HG02973 (cell line): ENCODE data around the gene CYTH1.

Experiments
- ATAC-seq: cut with Tn5 transposase; IDR thresholded peaks from one replicate; pipeline ENCODE4 v1.9.1; 2021; ENCODE audit warnings: moderate library complexity; ENCODE audit not compliant: unreplicated experiment

Gene CYTH1

DNA sequence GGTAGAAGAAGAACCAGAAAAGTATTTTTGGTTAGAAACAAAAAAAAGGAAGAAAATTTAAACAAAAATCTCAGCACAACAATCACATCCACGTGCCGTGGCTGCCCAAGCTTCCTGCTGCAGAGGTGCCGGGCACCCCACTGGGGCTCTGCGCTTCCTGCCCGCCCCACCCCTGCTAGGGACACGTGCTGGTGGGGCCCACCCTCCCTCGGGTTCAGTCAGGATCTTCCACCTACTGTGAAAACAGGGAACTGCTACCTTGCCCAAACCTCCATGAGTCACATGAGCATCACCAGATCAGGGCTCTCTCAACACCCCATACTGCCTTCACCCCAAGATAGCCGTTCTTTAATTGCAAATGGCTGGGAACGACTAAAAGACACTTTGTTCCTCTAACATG is 24.4 kb upstream of the CYTH1 start:
- ATAC-seq: no peak

GRCh38 chr17:78805301-78805700 is 23.2 kb upstream of the CYTH1 start:
- no peak for ATAC-seq

- ATAC-seq: no peak
Measured at GRCh38 chr17:78804777-78805176, 22.7 kb upstream of the CYTH1 start.

- ATAC-seq: no peak
Measured at GRCh38 chr17:78803186-78803845, 21.2 kb upstream of the CYTH1 start.

- ATAC-seq: no peak
Measured at GRCh38 chr17:78802459-78802858, 20.4 kb upstream of the CYTH1 start.

DNA sequence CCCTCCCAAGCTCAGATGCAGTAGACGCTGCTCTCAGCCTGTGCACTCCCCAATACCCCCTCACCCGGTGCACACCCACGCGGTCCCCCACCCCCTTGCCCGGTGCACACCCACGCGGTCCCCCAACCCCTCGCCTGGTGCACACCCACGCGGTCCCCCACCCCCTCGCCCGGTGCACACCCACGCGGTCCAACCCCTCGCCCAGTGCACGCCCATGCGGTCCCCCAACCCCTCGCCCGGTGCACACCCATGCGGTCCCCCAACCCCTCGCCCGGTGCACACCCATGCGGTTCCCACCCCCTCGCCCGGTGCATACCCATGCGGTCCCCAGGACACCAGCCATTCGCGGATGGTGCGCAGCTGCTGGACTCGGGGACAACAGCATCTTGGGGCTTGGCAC is 19.9 kb upstream of the CYTH1 start:
- no peak for ATAC-seq

DNA sequence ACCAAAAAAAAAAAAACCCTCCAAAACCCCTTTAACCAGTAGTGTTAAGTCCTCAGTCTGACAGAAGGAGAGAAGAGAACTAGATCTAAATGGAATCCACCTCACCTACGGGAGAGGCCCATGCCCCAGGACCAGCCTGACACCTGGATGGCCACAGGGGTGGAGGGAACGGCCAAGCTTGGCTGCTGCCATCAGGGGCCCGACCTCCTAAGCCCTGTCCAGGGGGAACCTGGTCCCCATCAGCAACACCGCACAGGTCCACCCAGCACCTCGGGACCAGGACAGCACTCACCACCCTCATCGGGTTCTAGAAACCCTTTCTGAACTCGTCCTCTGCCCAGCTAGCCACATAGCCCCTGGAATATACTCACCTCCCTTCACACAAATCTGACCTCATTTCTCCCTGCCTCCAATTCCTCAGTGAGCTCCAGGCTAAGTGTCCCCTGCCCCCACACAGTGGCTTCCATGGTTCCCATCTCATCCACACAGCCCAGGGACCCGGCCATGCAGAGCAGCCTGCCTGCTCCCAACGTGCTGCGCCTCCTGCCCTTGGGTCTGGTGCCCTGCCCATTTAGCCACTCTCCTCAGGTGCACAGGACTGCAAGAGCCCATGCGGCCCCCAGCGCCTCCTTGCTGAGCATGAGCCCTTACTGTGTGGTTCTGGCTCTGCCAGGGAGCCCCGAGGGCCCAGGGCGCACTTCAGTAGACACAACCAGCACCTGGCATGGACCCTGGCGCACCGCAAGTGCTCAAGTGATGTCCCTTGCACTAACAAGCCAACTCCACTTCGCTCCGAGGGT is 18.3 kb upstream of the CYTH1 start:
- no peak for ATAC-seq

GRCh38 chr17:78798695-78799559 is 16.9 kb upstream of the CYTH1 start:
- ATAC-seq: no peak

DNA sequence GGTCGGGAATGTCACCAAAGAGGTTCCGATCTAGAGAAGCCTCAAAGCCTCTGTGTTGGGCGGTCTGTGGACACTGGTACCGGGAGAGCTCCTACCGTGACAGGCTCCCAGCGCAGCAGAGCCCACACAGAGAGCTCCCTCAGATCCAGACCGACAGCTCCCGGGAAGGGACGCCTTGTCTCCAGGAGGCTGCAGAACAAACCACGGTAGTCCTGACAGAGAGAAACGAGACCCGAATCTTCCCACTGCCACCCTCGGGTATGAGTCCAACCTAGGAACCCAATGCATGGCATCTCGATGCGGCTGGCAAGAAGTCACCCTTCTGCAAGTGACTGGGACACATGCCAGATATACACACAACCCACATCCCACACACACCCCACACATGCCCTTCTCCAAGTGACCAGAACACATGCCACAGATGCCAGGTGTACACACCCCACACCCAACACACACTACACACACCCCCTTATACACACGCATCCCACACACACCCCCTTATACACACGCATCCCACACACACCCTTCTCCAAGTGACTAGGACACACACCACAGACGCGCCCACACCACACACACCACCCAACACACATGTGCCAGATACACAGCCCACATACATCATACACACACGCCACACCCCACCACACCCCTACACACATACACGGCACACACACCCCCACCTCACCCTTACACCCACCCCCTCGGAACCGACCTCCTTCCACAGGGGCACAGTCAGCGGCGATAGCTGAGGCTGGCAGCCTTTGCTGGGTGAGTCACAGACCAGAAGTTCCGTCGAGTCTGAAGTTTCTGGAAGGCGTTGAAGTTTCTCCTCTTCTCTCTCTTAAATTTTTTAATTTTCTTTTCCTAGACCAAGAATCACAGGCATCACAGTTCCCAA is 15.9 kb upstream of the CYTH1 start:
- no peak for ATAC-seq

DNA sequence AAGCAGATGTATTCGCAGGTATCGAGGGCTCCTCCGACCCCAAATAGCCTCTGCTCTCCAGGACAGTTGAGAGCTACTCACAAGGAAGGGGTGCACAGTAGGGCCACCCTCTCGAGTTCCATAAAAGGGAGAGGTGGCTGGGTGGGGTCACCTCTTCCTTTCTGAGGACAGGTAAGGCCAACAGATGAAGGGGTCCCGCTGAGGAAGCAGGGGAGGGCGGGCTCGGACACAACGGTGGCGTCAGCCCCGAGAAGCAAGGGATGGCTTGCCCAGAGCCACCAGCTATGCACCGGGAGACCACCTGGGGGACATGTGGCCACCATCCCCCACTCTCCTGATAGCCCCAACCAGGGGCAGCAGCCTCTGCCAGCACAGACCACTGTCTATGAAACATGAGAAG is 15.1 kb upstream of the CYTH1 start:
- ATAC-seq: no peak

DNA sequence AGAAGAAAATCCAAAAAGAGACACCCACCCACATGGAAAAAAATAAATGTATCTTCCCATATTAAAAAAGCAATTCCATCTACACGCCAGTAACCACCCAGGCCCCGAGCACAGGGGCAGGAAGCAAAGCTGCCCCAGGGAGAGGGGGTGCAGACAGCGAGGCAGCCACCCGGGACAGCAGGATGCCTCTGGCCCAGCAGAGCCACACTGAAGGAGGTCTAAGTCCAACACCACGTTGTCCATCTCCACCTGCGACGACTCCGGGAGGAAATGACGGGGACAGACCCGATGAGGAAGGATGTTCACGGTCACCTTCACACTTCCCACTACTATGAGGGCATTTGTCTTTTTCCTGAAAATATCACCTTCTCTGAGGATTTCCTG is 14.4 kb upstream of the CYTH1 start:
- no peak for ATAC-seq

GRCh38 chr17:78795861-78796516 is 13.9 kb upstream of the CYTH1 start:
- no peak for ATAC-seq

GRCh38 chr17:78794864-78795640 is 13.0 kb upstream of the CYTH1 start:
- ATAC-seq: no peak

DNA sequence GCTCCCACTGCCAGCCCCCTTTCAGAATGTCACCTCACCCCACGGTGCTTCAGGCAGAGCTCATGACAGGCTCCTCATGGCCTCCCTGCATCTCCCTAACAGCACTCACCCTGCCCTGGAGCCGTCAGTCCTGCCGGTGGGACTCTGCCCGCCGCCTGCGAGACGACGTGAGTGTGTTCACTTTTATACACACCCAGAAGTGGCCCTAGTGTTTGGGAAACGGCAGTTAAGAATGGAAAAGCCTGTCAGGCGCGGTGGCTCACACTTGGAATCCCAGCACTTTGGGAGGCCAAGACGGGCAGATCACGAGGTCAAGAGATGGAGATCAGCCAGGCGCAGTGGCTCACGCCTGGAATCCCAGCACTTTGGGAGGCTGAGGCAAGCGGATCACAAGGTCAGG is 12.3 kb upstream of the CYTH1 start:
- ATAC-seq: no peak

GRCh38 chr17:78793968-78794367 is 11.9 kb upstream of the CYTH1 start:
- no peak for ATAC-seq

DNA sequence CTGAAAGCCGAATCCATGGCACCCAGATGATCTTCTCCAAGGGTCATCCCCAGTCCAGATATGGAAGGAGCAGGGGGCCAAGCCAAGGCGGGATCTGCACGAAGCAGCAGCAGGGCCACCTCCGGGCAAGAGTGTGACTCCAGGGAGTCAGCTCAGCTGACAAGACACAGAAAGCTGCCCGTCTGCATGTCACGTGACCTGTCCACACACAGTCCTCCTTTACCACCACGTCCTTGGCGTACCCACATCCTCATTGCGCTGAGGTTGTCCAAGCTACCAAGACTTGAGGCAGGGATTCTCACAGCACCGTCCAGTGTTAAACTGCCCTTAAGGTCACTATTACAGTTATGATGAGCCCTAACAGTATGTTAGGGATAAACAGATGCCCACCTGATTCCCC is 11.3 kb upstream of the CYTH1 start:
- ATAC-seq: no peak

DNA sequence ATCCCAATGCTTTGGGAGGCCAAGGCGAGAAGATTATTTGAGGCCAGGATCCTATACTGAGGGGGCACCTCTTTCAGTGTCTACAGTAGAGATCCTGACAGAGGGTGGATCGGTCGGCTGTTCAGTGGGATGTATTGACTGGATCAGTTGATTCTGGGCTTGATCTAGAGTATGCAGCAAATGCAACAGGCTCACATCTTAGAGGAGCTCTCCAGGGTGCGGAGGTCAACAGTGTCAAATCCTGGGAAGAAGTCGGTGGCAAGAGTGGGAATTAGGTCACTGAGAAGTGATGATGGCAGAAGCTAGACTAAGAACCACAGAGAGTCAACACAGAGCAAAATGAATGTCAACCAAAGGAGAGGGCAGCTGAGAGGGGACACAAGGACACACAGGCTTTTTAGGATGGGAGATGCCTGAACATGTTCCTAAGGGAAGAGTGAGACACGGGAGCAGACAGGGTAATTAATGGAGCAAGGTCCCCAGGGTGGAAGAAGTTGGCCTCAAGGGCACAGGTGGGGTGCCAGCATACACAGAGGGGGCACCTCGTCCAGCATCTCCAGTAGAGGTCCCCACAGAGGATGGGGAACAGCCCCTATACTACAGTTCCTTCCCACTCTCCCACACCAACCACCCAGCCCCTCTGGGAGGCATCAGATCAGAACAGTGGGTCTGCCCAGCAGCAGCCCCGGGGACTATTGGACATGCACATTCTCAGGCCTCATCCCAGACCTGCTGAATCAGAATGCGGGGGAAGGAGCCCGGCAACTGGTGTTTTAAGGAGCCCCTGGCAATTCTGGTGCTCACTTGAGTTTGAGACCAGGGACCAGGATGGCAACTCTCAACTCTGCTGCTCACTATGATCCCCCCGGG is 10.0 kb upstream of the CYTH1 start:
- no peak for ATAC-seq

GRCh38 chr17:78790552-78790951 is 8.5 kb upstream of the CYTH1 start:
- no peak for ATAC-seq
